ENCODE results near the gene GPALPP1.

- TF ChIP-seq CTCF (IDR thresholded peaks at IDR 0.05) (no peak), EP300 (IDR thresholded peaks at IDR 0.05) (no peak), POLR2A (IDR thresholded peaks at IDR 0.05) (no peak)
Measured at GRCh38 chr13:44967704-44968433, 21.5 kb upstream of the GPALPP1 start.

All from ovary (tissue), 3 donors.